ENCODE measurements around the gene CDH13. TPM values are rescaled to one million over a fixed set of nuclear protein-coding genes. Genes with fewer than 3 reads are reported as not detected.

The CDH13 gene
- total RNA-seq, 1 experiment from 2014 or later: 49.3 TPM

- BruUV-seq (replicated peaks): no TSS peak
- no peak for DNase-seq (ENCODE audit: unreplicated experiment)
- TF ChIP-seq, protein P1, sequence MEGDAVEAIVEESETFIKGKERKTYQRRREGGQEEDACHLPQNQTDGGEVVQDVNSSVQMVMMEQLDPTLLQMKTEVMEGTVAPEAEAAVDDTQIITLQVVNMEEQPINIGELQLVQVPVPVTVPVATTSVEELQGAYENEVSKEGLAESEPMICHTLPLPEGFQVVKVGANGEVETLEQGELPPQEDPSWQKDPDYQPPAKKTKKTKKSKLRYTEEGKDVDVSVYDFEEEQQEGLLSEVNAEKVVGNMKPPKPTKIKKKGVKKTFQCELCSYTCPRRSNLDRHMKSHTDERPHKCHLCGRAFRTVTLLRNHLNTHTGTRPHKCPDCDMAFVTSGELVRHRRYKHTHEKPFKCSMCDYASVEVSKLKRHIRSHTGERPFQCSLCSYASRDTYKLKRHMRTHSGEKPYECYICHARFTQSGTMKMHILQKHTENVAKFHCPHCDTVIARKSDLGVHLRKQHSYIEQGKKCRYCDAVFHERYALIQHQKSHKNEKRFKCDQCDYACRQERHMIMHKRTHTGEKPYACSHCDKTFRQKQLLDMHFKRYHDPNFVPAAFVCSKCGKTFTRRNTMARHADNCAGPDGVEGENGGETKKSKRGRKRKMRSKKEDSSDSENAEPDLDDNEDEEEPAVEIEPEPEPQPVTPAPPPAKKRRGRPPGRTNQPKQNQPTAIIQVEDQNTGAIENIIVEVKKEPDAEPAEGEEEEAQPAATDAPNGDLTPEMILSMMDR (IDR thresholded peaks at IDR 0.05; ENCODE audit: unreplicated experiment): no peak
- ChIA-PET POLR2A (no interaction called here), CTCF (no interaction called here)
- H3K4me1 Mint-ChIP-seq (ENCODE audit: insufficient read depth, unreplicated experiment): no peaks in the 10 kb centered on the region
- H3K27me3 Mint-ChIP-seq (ENCODE audit: insufficient read depth, unreplicated experiment): no peaks in the 10 kb centered on the region
- H3K36me3 Mint-ChIP-seq (ENCODE audit: insufficient read depth, unreplicated experiment): no peaks in the 10 kb centered on the region
- no peak overlapping the region for H3K4me3 Mint-ChIP-seq (ENCODE audit: unreplicated experiment)
- intact Hi-C loops (cut with micrococcal nuclease): no loop called here
- no peaks in the 10 kb centered on the region for H3K9me3 Mint-ChIP-seq (ENCODE audit: unreplicated experiment)
- no peak overlapping the region for H3K27ac Mint-ChIP-seq (ENCODE audit: low read depth, unreplicated experiment)
These were observed 384.3 kb downstream of the CDH13 start for GRCh38 chr16:83010776-83011720.

- Mint-ChIP-seq H3K4me3 (ENCODE audit: unreplicated experiment) (no peak overlapping the region), H3K27me3 (ENCODE audit: insufficient read depth, unreplicated experiment) (no peaks in the 10 kb centered on the region), H3K27ac (ENCODE audit: low read depth, unreplicated experiment) (no peak overlapping the region), H3K36me3 (ENCODE audit: insufficient read depth, unreplicated experiment) (no peaks in the 10 kb centered on the region), H3K4me1 (ENCODE audit: insufficient read depth, unreplicated experiment) (no peaks in the 10 kb centered on the region), H3K9me3 (ENCODE audit: unreplicated experiment) (no peaks in the 10 kb centered on the region)
- TF ChIP-seq, protein P1 (IDR thresholded peaks at IDR 0.05; ENCODE audit: unreplicated experiment): no peak
- BruUV-seq (replicated peaks): no TSS peak
- intact Hi-C loops (cut with micrococcal nuclease): no loop called here
- ChIA-PET CTCF (no interaction called here), POLR2A (no interaction called here)
- no peak for DNase-seq (ENCODE audit: unreplicated experiment)
These were observed 385.2 kb downstream of the CDH13 start for GRCh38 chr16:83011939-83012338.

DNA sequence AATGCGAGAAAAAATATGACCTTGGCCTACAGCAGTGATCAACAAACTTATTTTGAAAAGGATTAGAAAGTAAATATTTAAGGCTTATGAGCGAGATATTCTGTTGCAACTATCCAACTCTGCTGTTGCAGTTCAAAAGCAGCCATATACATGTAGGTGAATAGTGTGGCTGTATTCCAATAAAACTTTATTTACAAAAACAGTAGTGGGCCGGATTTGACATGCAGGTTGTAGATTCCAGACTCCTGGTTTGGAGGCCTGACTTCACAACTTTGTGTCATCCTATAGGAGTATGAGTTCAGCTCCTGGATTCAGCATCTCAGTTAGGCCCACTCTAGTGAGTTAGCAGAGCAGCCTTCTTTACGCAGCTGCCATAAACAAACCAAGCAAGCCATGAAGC, 386.3 kb downstream of the CDH13 start:
- Mint-ChIP-seq H3K36me3 (ENCODE audit: insufficient read depth, unreplicated experiment) (no peaks in the 10 kb centered on the region), H3K27me3 (ENCODE audit: insufficient read depth, unreplicated experiment) (no peaks in the 10 kb centered on the region), H3K4me3 (ENCODE audit: unreplicated experiment) (no peak overlapping the region), H3K27ac (ENCODE audit: low read depth, unreplicated experiment) (no peak overlapping the region), H3K4me1 (ENCODE audit: insufficient read depth, unreplicated experiment) (no peaks in the 10 kb centered on the region), H3K9me3 (ENCODE audit: unreplicated experiment) (no peaks in the 10 kb centered on the region)
- TF ChIP-seq, protein P1 (IDR thresholded peaks at IDR 0.05; ENCODE audit: unreplicated experiment): no peak
- intact Hi-C loops (cut with micrococcal nuclease): no loop called here
- no peak for DNase-seq (ENCODE audit: unreplicated experiment)
- ChIA-PET CTCF (interaction anchor here (0.6 kb wide), 1 partner anchor 203 kb away, joined by 3 read pairs; no protein-coding TSS in a partner anchor), POLR2A (no interaction called here)
- BruUV-seq (replicated peaks): no TSS peak

DNA sequence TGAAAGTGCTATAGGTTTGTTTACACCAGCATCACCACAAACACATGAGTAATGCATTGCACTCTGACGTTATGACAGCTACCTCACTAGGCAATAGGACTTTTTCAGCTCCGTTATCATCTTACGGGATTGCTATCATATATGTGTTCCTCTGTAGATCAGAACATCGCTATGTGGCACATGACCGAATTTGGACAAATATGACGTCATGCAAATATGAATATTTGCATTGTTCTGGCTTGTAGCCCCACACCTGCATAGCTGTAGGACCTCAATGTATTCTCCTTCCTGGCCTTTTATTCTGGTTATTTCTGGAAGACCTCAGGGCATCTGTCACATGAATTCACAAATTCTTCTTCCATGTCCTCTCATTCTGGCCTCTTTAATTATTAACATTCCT, 393.2 kb downstream of the CDH13 start:
- TF ChIP-seq, protein P1 (IDR thresholded peaks at IDR 0.05; ENCODE audit: unreplicated experiment): no peak
- CTCF ChIA-PET: interaction anchor here (1.1 kb wide), 1 partner anchor 16 kb away, joined by 3 read pairs; no protein-coding TSS in a partner anchor
- no peaks in the 10 kb centered on the region for H3K36me3 Mint-ChIP-seq (ENCODE audit: insufficient read depth, unreplicated experiment)
- no peak overlapping the region for H3K27ac Mint-ChIP-seq (ENCODE audit: low read depth, unreplicated experiment)
- no peak overlapping the region for H3K4me3 Mint-ChIP-seq (ENCODE audit: unreplicated experiment)
- H3K27me3 Mint-ChIP-seq (ENCODE audit: insufficient read depth, unreplicated experiment): no peaks in the 10 kb centered on the region
- intact Hi-C loops (cut with micrococcal nuclease): no loop called here
- no peaks in the 10 kb centered on the region for H3K9me3 Mint-ChIP-seq (ENCODE audit: unreplicated experiment)
- DNase-seq (ENCODE audit: unreplicated experiment): no peak
- POLR2A ChIA-PET: interaction anchor here (0.6 kb wide), 1 partner anchor 21 kb away, joined by 3 read pairs; no protein-coding TSS in a partner anchor
- no peaks in the 10 kb centered on the region for H3K4me1 Mint-ChIP-seq (ENCODE audit: insufficient read depth, unreplicated experiment)
- no TSS peak for BruUV-seq (replicated peaks)

Measured in MCF 10A (cell line).